GM18526 (cell line): Measurements from ENCODE around the gene EFR3B.

Experiments used
- POLR2A ChIP-seq: IDR thresholded peaks from 3 replicates; pipeline ENCODE4 v1.6.1; 2011; ENCODE audit not compliant: insufficient read length; ENCODE audit errors: extremely low read depth

The EFR3B gene, protein sequence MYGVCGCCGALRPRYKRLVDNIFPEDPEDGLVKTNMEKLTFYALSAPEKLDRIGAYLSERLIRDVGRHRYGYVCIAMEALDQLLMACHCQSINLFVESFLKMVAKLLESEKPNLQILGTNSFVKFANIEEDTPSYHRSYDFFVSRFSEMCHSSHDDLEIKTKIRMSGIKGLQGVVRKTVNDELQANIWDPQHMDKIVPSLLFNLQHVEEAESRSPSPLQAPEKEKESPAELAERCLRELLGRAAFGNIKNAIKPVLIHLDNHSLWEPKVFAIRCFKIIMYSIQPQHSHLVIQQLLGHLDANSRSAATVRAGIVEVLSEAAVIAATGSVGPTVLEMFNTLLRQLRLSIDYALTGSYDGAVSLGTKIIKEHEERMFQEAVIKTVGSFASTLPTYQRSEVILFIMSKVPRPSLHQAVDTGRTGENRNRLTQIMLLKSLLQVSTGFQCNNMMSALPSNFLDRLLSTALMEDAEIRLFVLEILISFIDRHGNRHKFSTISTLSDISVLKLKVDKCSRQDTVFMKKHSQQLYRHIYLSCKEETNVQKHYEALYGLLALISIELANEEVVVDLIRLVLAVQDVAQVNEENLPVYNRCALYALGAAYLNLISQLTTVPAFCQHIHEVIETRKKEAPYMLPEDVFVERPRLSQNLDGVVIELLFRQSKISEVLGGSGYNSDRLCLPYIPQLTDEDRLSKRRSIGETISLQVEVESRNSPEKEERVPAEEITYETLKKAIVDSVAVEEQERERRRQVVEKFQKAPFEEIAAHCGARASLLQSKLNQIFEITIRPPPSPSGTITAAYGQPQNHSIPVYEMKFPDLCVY

DNA sequence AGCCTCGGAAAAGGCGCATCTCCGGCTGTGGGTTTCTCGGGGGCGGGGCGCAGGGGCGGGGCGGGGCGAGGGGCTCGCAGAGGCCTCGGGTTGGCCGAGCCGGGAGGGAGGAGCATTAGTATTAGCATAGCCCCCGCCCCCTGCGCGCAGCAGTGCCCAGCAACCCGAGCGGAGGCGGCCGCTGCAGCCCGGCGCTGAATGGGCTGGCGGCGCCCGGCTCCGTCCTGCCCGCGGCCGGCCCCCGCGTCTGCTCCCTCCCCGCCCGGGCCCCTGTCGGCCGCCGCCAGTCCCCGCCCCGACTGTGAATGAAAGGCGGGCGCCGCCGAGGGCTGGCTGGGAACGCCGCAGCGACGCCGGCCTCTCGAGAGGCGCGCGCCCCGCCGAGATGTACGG is at the start of gene EFR3B:
EFR3B (plus strand) TSS at position 149 of the 393 bp plus-strand sequence; CDS start at position 386, 237 bp downstream.
- TF ChIP-seq POLR2A = no peak

DNA sequence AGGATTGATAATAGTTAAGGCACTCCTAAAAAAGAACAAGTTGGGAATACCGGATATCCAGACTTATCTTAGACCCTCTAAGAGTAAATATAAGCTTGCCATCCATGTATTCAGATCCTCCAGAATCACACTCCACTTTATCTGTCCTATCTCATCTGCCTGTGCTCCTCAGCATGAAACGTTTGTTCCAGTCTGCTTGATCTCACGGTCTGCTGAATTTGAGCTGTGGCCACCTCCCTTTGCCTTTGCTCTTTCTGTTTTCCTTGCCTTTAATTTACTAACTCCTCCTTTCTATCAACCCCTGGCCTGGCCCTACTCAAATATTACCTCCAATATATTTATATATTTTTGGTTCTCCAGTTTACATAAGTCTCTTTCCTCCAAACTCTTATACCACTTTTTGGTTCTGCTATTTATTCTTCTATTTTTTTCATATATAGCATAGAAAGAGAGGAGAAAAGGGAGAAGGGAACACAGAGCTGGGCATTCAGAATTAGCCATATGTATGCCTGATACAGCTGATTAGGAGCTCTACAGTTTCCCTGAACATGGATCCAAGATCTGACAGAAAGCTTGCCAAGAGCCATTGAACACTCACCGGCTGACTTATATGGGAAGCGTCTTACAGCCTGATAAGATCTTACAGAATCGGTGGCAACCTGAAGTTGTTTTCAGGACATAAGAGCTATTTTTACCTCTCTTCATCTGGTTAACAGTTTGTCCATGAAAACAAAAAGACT is 48.3 kb upstream of the EFR3B start:
- TF ChIP-seq POLR2A = no peak

DNA sequence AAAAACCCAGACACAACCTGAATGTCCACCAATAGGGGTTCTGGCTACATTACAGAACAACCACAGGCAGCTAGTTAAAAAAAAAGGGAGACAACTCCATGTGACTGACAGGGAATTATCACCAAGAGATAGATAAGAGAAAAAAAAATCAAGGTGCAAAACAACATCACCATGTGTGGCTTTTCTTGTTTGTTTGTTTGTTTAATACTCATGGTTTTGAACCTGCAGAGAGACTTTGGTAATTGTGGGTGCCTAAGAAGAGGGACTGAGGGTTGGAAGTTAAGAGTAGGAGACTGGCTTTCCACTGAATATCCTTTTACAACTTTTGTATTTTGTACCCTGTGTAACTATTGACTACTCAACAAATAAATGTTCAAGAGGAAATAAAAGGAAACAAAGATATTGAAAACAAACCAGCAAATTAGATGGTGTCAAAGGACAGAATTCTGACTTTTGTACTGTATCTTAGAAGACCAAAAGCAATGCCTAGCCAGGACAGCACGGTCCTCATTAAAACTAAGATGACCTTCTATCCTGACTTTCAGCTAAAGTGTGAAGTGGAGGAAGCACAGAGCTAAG is 47.6 kb upstream of the EFR3B start:
- TF ChIP-seq POLR2A = no peak

DNA sequence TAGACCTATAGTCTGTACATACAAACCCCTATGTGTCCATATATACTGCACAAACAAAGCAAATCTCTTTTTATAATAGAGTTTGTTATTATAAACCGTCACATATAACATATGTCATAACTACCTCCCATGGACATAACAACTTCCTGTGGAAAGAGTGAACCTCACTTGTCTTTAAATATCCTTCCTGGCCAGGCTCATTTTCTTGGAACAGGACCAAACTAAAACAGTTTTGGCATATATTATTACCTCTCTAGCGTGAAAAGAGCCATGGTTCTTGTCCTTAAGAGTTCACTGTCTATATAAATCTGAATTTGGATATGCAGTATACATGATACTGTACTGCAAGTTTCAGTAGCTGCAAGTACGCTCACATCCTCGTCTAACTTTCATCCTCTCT is 41.8 kb upstream of the EFR3B start:
- TF ChIP-seq POLR2A = no peak

DNA sequence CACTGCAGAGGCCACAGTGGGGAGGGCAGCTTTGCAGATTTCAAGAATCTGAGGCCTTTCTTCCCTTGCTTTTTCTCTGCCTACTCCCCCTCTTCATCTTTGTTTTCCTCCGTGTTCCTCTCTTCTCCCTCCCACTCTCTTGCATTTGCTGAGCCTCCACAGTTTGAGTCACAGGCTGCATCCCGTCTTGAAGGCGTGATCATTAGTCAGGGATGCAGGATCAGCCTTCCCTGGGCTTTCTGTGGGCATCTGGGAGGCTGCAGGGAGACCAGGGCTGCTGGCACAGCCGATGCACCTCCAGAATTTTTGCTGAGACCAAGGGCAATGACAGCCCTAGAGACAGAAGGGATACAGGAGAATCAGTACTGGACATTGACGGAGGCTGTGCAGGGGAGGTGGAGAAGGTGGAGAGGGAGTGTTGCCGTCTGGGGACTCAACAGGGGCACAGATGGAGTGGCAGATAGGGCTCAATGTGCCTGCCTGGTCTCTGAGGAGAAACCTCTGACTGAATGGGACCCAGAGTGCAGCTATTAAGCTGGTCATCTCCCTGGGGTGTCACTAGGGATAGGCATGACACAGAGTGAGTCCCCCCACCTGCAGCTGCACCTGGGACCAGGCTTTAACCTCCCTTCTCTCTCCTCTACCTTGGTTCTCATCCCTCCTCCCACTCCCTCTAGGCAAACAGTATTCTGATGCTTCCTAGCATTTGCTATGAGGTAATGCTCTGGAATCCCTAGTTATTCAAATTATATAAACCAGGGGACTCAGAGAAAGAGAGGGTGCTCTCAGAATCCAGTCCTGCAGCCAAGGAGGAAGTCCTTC is 41.2 kb upstream of the EFR3B start:
- no peak for TF ChIP-seq POLR2A

DNA sequence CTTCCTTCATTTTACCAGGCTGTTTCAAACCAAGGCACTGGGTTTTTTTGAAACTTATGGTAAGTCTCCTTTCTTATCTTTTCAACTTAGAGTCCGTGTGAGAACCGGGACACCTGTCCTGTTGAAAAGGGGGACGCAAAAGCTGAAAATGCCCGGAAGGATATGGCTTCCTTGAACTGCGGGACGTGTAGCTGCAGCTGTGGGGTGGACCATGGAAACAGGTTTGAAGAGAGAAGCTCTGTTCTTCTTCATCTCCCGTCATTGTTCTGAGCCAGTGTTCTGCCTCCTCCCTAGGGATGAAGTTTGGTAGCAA is 40.6 kb upstream of the EFR3B start:
- no peak for TF ChIP-seq POLR2A

DNA sequence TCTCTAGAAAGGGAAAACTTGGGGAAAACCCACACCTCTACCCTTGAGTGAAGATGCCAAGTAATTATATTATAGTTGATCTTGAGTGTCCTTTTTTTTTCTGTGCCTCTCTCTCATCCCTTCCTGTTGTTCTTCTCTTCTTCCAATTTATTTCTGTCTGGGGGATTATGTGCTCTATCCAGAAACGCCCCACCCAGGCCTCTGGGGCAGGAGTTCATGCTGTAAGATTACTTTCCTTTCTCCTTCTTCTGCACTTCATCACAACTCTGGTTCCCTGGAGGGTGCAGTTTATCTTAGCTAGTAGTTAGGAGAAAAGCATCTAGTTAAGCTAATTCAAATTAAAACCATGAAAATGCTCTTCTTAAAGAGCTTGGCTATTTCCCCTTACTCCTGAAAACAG is 39.8 kb upstream of the EFR3B start:
- TF ChIP-seq POLR2A = no peak

DNA sequence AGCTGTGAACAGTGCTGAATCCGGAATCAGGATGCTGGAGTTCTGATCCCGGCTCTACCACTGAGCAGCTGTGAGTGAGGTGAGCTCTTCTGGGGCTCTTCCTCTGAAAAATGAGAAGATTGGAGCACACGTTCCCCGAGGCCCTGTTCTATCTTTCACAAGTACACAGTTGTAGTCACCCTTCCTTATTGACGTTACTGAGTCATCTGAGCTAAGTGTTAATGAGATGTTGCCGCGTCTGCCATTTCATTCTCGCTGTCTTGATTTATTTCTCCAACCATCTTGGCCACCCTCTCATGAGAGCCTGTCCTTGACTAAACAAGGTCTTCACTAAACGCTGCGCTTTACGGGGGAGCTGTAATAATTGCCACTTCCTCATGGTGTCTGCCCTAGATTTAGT is 31.9 kb upstream of the EFR3B start:
- no peak for TF ChIP-seq POLR2A

DNA sequence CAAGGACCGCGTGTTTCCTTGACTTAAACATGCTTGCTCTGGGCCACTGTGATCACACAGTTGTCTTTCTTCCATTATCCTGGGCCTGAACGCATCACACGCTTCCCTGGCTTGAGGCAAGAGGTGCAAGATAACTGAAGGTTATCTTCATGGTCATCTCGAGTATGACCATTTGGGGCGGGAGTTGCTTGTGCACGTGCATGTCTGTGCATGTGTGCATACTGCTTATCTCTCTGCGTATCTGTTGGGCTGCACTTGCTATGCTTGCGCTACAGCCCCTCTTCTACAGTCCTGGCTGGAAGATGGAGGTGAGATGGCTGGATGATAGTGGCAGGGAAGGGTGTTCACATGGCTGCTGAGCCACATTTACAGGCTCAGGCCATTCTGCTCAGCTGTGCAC is 27.2 kb upstream of the EFR3B start:
- no peak for TF ChIP-seq POLR2A

DNA sequence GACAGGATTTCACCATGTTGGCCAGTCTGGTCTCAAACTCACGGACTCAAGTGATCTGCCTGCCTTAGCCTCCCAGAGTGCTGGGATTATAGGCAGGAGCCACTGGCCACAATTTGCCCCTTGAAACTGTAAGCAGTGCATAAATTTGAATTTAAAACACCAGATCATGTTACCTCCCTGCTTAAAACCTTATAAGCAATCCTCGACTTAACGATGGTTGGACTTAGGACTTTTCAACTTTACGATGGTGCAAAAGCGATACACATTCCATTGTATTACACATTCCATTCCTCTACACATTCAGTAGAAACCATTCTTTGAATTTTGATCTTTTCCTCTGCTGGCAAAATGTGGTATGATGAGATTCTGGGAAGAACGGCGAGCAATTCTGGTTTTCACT is 23.2 kb upstream of the EFR3B start:
- no peak for TF ChIP-seq POLR2A

DNA sequence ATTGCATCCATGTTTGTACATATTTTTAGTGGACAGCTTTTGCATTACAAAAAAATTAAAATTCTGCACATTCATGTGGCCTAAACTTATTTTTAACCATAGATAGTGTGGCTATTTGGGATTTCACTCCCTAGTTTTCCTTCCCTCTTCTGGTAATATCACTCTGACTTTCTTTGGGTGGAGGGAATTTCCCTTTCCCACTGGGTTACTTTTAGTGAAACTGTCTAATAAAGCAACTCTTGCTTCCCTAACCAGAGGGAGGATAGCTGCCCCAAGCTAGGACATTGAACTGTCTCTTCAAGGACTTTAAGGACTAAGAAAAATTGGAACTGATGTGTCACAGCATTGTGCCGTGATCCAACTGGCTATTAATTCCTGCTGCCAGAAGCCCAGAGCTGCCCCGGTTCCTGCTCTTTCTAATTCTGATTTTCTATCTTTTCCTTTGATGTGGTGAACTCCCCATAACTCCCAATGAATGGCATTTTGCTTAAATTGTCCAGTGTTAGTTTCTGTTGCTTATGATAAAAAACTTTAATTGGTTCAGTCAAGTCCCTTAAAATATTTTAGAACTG is 20.0 kb upstream of the EFR3B start:
- no peak for TF ChIP-seq POLR2A

DNA sequence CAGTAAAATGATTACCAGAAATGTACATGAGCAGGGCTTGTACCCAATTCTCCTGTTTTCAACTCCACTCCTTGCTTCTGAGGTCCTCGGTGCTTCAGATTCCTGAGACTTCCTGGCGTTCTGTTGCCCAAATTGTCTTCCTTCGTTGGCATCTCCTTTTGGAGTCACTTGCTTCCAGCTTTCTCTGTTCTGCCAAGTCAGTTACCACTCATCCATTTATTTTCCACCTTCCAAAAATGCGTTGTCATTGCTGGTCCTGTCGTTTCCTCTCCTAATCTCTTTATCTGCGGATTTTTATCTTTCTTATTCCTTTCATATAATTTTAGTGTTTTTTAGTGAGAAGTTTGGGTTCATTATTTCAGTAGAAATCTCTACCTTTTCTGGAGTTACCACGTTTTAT is 18.5 kb upstream of the EFR3B start:
- TF ChIP-seq POLR2A = no peak

DNA sequence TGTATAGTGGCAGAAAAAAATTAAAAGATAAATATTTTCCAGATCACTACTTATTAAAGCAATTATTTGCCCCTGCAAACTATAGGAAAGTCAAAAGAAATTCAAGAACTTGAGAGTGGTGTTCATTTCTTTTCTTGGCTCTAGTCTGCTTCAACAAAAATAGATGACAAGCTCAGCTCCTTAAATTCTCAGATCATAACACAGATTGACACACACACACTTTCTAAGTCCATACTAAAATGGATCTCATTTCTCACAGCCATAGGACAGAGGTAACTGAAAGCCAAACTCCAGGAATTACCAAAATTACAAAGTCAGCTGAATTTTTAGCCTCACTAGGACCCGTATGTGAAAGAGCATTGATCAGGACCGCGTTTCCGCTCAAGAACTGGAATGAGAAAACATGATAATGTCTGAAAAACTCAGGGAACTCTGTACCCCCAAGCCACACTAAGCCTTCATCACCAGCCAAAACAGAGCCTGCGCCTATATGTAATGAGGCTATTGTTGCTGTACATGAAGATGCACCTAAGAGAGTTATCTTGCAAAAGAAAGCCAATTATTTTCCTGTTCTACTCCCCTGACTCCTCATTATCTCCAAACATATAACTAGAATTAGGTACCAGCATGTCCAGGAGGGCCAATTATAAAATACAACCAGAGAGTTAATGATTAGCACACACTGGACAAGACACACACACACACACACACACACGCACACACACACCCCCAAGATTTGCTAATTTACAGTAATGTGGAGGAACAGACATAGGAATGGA is 16.5 kb upstream of the EFR3B start:
- no peak for TF ChIP-seq POLR2A
